HG02840 (cell line): ENCODE measurements around the gene PLXNC1.

Experiments
- ATAC-seq: cut with Tn5 transposase; IDR thresholded peaks from one replicate; pipeline ENCODE4 v1.9.1; 2021; ENCODE audit warnings: mild to moderate bottlenecking, moderate library complexity, moderate number of reproducible peaks; ENCODE audit not compliant: unreplicated experiment, low FRiP score

The PLXNC1 gene

GRCh38 chr12:94326727-94327126, 178.3 kb downstream of the PLXNC1 start:
- no peak for ATAC-seq

- no peak for ATAC-seq
These were observed 179.4 kb downstream of the PLXNC1 start for GRCh38 chr12:94327809-94328208.

- no peak for ATAC-seq
These were observed 181.0 kb downstream of the PLXNC1 start for GRCh38 chr12:94329366-94329765.

GRCh38 chr12:94333396-94333795, 185.0 kb downstream of the PLXNC1 start:
- ATAC-seq: no peak

- no peak for ATAC-seq
These were observed 188.0 kb downstream of the PLXNC1 start for GRCh38 chr12:94336211-94336925.

- no peak for ATAC-seq
These were observed 189.8 kb downstream of the PLXNC1 start for GRCh38 chr12:94338006-94338794.

- ATAC-seq: no peak
These were observed 192.2 kb downstream of the PLXNC1 start for GRCh38 chr12:94340573-94340972.

GRCh38 chr12:94353130-94353529, 204.8 kb downstream of the PLXNC1 start:
- ATAC-seq: no peak
